Thymus (tissue), 11 donors: ENCODE data around the gene ZMYND15. TPM values are rescaled to one million over a fixed set of nuclear protein-coding genes. Genes with fewer than 3 reads are reported as not detected.

Experiments used
- DNase-seq, 9 donors: peaks; one replicate each; pipeline ENCODE4 v3.0.0-alpha.2; 2013; ENCODE audit warnings: low spot score in 9 of 9, low read depth in 6 of 9, missing footprints in 1 of 9
- H3K27ac ChIP-seq, 2 donors: one replicate each; pipeline ENCODE4 v1.5.1; 2013; ENCODE audit warnings: control low read depth in 1 of 2, low read depth in 1 of 2, low read length in 1 of 2, mild to moderate bottlenecking in 1 of 2, moderate library complexity in 1 of 2
- H3K27me3 ChIP-seq, 2 donors: one replicate each; pipeline ENCODE4 v1.5.1; 2013; ENCODE audit warnings: low read length in 1 of 2; ENCODE audit not compliant: control insufficient read depth in 2 of 2, insufficient read depth in 1 of 2
- H3K36me3 ChIP-seq, 2 donors: one replicate each; pipeline ENCODE4 v1.5.1; 2013; ENCODE audit warnings: low read length in 1 of 2, mild to moderate bottlenecking in 1 of 2, moderate library complexity in 1 of 2; ENCODE audit not compliant: control insufficient read depth in 2 of 2, insufficient read depth in 2 of 2
- H3K4me1 ChIP-seq, 2 donors: one replicate each; pipeline ENCODE4 v1.5.1; 2013; ENCODE audit warnings: low read length in 2 of 2; ENCODE audit not compliant: control insufficient read depth in 2 of 2, insufficient read depth in 2 of 2
- H3K4me3 ChIP-seq, 2 donors: one replicate each; pipeline ENCODE4 v1.5.1; 2013; ENCODE audit warnings: low read length in 2 of 2, control low read depth in 1 of 2, mild to moderate bottlenecking in 1 of 2
- H3K9me3 ChIP-seq, 2 donors: one replicate each; pipeline ENCODE4 v1.5.1; 2013; ENCODE audit warnings: low read length in 1 of 2, mild to moderate bottlenecking in 1 of 2; ENCODE audit not compliant: control insufficient read depth in 2 of 2, insufficient read depth in 1 of 2
- WGBS: extraction: QIAGEN DNeasy Blood & Tissue Kit; methylation state at CpG from one replicate; pipeline ENCODE4 v1.1.7; 2013; 5-methylcytosine and 5-hydroxymethylcytosine counted together
- polyA plus RNA-seq: library from polyadenylated mRNA; stranded (reverse); fragments of 200-250 nt; gene quantifications from one replicate; pipeline ENCODE4 v1.2.3, GENCODE V29; 2013
- total RNA-seq: library from RNA; stranded (reverse); fragments of 120-200 nt; gene quantifications from one replicate; pipeline ENCODE4 v1.2.4, GENCODE V29; 2013
- donor health status: healthy.

The ZMYND15 gene
- total and polyA plus RNA-seq, 2 donors = 0.52 to 3.8 TPM

DNA sequence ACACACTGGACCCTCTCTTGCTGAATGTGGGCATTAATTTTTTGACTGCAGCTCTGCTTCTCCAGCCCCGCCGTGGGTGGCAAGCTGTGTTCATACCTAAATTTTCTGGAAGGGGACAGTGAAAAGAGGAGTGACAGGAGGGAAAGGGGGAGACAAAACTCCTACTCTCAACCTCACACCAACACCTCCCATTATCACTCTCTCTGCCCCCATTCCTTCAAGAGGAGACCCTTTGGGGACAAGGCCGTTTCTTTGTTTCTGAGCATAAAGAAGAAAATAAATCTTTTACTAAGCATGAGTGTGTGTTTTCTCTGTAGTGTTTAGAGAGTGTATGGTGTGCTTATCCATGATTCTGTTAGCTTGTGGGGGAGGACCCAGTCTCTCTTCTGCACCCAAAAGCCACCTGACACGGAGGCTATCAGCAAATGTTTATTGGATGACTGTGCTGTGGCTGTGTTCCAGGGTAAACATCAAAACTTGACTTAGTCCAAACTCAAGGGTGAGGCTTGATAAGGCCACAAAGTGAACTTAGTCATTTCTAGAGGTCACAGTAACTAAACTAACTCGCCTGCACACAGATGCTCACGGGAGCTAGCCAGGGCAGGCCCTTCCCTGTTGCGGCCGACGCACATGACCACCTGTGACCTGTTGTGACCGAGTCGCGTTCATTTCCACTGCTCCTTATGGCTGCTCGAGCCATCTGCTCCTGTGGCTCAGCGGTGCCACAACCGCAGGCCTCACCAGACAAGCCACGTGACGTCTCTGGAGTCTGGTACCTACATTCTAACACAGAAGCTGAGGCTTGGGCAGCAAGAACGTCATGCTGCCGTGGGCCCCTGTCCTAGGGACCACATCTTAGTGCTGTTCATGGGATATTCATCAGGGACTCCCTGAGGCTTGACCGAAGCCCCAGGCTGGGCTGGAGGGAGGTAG lies 18.2 kb upstream of the ZMYND15 start:
- H3K36me3 ChIP-seq = peaks cover 39 to 49% of the 10 kb centered on the region in 2 donors
- H3K27me3 ChIP-seq = no peaks in the 10 kb centered on the region
- peaks cover 0 to 6% of the 10 kb centered on the region in 2 donors for H3K4me1 ChIP-seq
- no peak for DNase-seq
- no peak overlapping the region for H3K27ac ChIP-seq
- no peak overlapping the region for H3K4me3 ChIP-seq
- WGBS = 88% methylated on average over 20 of the region's 20 CpGs
- H3K9me3 ChIP-seq = no peaks in the 10 kb centered on the region

- Histone ChIP-seq H3K36me3 (peaks cover 27 to 36% of the 10 kb centered on the region in 2 donors), H3K4me3 (no peak overlapping the region), H3K4me1 (no peaks in the 10 kb centered on the region), H3K27ac (no peak overlapping the region), H3K9me3 (no peaks in the 10 kb centered on the region), H3K27me3 (no peaks in the 10 kb centered on the region)
- no peak for DNase-seq
- 96% methylated on average over 16 of the region's 16 CpGs for WGBS
Measured at GRCh38 chr17:4722678-4723240, 16.9 kb upstream of the ZMYND15 start.

DNA sequence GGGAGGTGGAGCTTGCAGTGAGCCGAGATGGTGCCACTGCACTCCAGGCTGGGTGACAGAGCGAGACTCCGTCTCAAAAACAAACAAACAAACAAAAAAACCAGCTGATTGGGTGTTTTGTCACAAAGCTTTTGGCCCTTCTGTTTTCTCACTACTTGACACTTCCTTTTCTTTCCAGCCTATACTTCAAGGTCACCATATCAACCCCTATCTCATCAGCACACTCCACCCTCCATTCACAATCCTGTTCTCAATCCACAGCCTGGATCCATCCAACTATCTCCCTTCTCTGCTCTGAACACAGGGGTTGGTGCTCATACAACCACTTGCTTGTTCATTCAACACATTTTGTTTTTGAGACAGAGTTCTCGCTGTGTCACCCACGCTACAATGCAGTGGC lies 15.0 kb upstream of the ZMYND15 start:
- Histone ChIP-seq H3K27me3 (peaks cover 0 to 2% of the 10 kb centered on the region in 2 donors), H3K4me1 (no peaks in the 10 kb centered on the region), H3K36me3 (peaks cover 9 to 20% of the 10 kb centered on the region in 2 donors), H3K27ac (no peak overlapping the region), H3K4me3 (no peak overlapping the region), H3K9me3 (no peaks in the 10 kb centered on the region)
- DNase-seq = no peak
- 96% methylated on average over 5 of the region's 5 CpGs for WGBS

GRCh38 chr17:4725646-4726310 lies 13.9 kb upstream of the ZMYND15 start:
- Histone ChIP-seq H3K9me3 (no peaks in the 10 kb centered on the region), H3K4me3 (no peak overlapping the region), H3K36me3 (peaks cover under 1 to 9% of the 10 kb centered on the region in 2 donors), H3K4me1 (peaks cover 3% of the 10 kb centered on the region in 2 donors), H3K27me3 (peaks cover 0 to 2% of the 10 kb centered on the region in 2 donors), H3K27ac (no peak overlapping the region)
- DNase-seq = no peak
- WGBS = 83% methylated on average over 9 of the region's 9 CpGs

DNA sequence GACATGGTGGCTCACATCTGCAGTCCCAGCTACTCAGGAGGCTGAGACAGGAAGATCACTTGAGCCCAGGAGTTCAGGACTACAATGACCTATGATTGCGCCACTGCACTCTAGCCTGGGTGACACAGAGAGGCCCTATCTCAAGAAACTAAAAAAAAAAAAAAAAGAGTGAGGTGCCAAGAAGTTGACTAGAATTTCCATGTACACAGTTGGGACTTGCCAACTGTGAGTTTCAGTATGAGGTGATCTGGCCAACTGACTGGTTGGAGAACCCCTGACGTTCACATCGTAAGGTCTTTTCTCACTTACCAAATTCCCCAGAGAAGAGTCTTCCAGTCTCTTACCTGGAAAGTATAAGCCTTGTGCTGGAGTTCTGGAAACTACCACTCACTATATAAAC lies 11.5 kb upstream of the ZMYND15 start:
- no peaks in the 10 kb centered on the region for H3K9me3 ChIP-seq
- peaks cover 6 to 12% of the 10 kb centered on the region in 2 donors for H3K4me1 ChIP-seq
- H3K4me3 ChIP-seq = no peak overlapping the region
- WGBS = 61% methylated on average over 3 of the region's 3 CpGs
- H3K27me3 ChIP-seq = peaks cover 0 to 2% of the 10 kb centered on the region in 2 donors
- H3K36me3 ChIP-seq = peaks cover 0 to 3% of the 10 kb centered on the region in 2 donors
- H3K27ac ChIP-seq = no peak overlapping the region
- no peak for DNase-seq

- Histone ChIP-seq H3K36me3 (peaks cover 0 to 3% of the 10 kb centered on the region in 2 donors), H3K9me3 (no peaks in the 10 kb centered on the region), H3K4me1 (peaks cover 6 to 18% of the 10 kb centered on the region in 2 donors), H3K27me3 (peaks cover under 1 to 35% of the 10 kb centered on the region in 2 donors), H3K4me3 (no peak overlapping the region), H3K27ac (peak overlapping the region in 1 of 2 donors; percentile 15)
- WGBS = 63% methylated on average over 6 of the region's 6 CpGs
- no peak for DNase-seq
Measured at GRCh38 chr17:4733073-4733531, 6.5 kb upstream of the ZMYND15 start.

DNA sequence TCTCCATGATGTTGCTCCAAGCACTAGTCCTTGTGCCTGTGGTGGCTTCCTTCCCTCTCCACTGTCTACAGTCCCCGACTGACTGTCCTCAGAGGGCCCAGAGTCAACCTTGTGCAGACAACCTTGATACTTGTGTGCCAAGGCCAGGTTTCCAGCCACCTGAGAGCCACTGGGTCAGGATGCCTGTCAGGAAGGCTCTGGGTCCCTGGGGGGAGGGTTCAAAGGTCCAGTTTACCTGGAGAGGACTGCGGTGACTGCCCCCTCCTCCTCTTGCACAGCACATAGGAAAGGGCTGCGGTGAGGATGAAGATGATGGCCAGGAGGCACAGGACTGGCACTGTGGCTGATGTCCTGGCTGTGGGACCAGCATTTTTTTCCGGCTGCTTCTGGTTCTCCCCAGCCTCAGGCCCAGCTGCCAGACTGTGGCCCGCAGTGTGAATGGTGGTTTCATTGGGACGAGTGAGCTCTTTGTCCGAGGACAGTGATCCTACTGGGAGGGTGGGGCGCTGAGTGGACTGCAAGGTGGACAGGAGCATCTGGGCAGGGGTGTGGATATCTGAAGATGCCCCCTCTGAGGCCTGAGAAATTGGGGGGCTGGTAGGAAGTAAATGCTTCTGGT lies 4.7 kb upstream of the ZMYND15 start:
- Histone ChIP-seq H3K4me3 (no peak overlapping the region), H3K4me1 (peaks cover 20 to 34% of the 10 kb centered on the region in 2 donors)
- WGBS = 99% methylated on average over 8 of the region's 8 CpGs

DNA sequence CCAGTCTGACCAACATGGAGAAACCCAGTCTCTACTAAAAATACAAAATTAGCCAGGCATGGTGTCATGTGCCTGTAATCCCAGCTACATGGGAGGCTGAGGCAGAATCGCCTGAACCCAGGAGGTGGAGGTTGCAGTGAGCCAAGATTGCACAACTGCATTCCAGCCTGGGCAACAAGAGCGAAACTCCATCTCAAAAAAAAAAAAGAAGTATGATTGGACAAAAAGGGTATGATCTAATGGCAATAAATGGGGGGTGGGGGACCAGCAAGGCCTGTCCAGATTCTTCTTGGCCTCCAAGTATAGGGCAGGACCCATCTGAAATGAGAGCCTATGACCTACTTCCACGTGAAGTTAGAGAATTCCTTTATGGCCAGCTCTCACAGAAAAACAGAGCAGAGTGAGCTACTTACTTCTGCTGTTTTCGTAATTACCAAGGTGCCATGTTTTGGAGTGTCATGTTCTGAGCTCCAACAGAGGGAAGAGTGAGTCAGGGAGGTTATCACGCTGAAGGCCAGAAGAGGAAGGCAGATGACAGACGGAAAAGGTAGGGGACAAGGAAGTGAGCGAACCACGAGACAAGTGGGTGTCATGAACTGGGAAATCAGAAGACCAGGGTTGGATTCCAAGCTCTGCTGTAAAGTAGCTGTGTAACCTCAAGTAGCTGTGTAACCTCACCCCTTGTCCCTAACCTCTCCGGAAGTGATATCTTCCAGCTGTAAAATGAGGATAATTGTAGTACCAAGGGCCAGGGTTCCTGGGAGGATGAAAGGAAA lies 3.6 kb upstream of the ZMYND15 start:
- H3K4me1 ChIP-seq = peaks cover 17 to 31% of the 10 kb centered on the region in 2 donors
- peaks cover 0 to 7% of the 10 kb centered on the region in 2 donors for H3K9me3 ChIP-seq
- no peak for DNase-seq
- no peak overlapping the region for H3K27ac ChIP-seq
- H3K36me3 ChIP-seq = peaks cover 0 to 3% of the 10 kb centered on the region in 2 donors
- no peak overlapping the region for H3K4me3 ChIP-seq
- H3K27me3 ChIP-seq = peaks cover 27 to 63% of the 10 kb centered on the region in 2 donors
- WGBS = 72% methylated on average over 9 of the region's 9 CpGs

More for the DNA sequence above, 4.7 kb upstream of the ZMYND15 start:
- H3K27ac ChIP-seq = no peak overlapping the region
- H3K36me3 ChIP-seq = peaks cover 0 to 3% of the 10 kb centered on the region in 2 donors
- peaks cover 18 to 52% of the 10 kb centered on the region in 2 donors for H3K27me3 ChIP-seq
- H3K9me3 ChIP-seq = peaks cover 0 to 7% of the 10 kb centered on the region in 2 donors
- DNase-seq = no peak
